Islet precursor cell (in vitro differentiated cells): ENCODE measurements around the gene GFOD1.
"Not testable (repeated sequence)": the region's sequence is repeated elsewhere in the genome, so short reads cannot be mapped to it uniquely, and the experiment has no call there.

Source experiments
- DNase-seq: peaks from one replicate; pipeline ENCODE4 v3.0.0-alpha.2; 2018

GFOD1 gene

DNA sequence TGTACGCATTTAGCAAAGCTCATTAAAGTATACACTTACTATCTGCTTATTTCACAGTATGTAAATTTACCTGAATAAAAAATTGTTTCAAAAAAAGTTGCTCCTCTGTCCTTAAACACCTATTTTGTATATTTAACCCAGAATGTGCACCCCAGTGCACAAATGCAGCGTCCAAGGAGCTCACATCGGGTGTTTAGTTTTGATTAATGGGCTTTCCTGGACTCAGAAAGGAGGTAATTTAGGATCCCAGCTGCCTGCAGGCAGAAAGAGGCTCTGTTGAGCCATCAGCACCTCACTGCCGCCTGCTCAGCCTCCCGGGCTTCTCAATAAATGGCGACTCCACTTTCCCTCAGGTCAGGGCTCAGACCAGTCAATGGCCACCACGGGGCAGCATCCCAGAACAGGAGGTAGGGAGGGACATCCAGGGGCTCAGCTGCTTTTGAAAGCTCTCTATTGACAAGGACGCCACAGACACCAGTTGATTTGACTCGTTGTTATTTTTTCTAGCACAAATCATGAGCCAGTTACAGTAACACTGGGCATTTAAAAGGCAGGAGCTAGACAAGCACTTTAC, 88.9 kb downstream of the GFOD1 start:
- DNase-seq: peak; percentile 83

- DNase-seq: peak; percentile 44
Observed at GRCh38 chr6:13398069-13398381, 89.4 kb downstream of the GFOD1 start.

- peak; percentile 43 for DNase-seq
Observed at GRCh38 chr6:13397359-13398068, 89.9 kb downstream of the GFOD1 start.

GRCh38 chr6:13396241-13396792, 91.1 kb downstream of the GFOD1 start:
- peak; percentile 26 for DNase-seq

GRCh38 chr6:13395272-13396237, 91.8 kb downstream of the GFOD1 start:
- DNase-seq: peak; percentile 64

GRCh38 chr6:13392462-13392861, 94.9 kb downstream of the GFOD1 start:
- DNase-seq: peak; percentile 32

- DNase-seq: no peak
Observed at GRCh38 chr6:13391537-13391936, 95.9 kb downstream of the GFOD1 start.

DNA sequence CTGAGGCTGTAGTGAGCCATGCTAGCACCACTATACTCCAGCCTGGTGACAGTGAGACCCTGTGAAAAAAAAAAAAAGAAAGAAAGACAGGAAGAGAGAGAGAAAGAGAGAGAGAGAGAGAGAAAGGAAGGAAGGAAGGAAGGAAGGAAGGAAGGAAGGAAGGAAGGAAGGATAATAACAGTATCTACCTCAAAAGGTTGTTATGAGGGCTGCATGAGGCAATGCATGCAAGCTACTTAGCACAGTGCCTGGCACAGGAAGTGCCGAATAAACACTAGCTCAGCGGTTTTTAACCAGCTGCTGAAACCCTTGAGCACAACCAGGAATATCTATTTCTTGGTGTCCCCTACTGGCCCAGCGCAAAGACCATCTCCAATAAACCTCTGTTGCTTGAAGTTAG, 96.7 kb downstream of the GFOD1 start:
- DNase-seq: no peak

GRCh38 chr6:13389237-13389636, 98.2 kb downstream of the GFOD1 start:
- not testable (repeated sequence) for DNase-seq

DNA sequence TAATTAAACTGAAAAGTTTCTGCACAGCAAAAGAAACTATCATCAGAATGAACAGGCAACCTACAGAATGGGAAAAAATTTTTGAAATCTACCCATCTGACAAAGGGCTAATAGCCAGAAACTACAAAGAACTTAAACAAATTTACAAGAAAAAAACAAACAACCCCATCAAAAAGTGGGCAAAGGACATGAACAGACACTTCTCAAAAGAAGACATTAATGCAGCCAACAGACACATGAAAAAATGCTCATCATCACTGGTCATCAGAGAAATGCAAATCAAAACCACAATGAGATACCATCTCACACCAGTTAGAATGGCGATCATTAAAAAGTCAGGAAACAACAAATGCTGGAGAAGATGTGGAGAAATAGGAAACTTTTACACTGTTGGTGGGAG, 98.6 kb downstream of the GFOD1 start:
- not testable (repeated sequence) for DNase-seq

DNA sequence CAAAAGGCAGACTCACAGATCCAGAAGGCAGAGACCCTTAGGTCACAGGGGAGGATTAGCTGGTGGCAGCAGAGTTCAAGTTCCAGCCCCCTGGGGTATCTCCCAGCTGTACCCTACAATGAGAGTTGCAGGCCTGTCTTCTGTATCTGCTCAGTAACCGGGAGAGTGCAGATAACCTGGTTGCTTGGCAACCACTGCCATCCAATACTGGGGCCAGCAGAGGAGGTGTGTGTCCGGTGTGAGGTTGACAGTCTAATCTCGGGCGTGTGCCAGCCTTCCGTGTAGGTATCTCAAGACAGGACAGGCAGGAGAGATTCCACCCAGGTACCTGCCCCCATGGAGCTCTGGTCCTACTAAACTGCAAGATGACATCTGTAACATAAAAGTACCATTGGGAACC, 102.4 kb downstream of the GFOD1 start:
- DNase-seq: peak; percentile 16

- peak; percentile 15 for DNase-seq
Observed at GRCh38 chr6:13384506-13384905, 102.9 kb downstream of the GFOD1 start.

GRCh38 chr6:13383328-13384163, 103.9 kb downstream of the GFOD1 start:
- DNase-seq: no peak

DNA sequence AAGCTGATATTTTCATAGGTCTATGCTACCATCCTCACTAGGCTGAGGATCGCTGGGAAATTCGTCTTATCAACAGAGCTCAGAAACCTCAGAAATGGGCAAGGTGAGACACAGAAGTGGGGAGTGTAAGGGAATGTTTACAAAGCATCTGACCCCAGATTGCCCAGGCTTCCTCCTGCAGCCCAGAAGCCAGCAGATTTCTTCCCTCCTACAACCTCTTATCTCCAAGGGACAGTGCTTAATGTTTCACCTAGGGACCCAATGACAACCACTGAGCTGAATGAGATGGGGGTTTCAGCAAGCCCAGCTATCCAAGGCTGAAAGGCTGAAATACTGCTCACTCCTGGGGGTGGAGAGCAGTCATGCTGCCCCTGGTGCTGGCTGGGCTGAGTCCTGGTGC, 106.6 kb downstream of the GFOD1 start:
- DNase-seq: peak; percentile 45

- DNase-seq: peak; percentile 57
Observed at GRCh38 chr6:13378669-13379590, 108.5 kb downstream of the GFOD1 start.

GRCh38 chr6:13377054-13377758, 110.2 kb downstream of the GFOD1 start:
- peak; percentile 14 for DNase-seq

- DNase-seq: no peak
Observed at GRCh38 chr6:13375360-13375878, 112.0 kb downstream of the GFOD1 start.

DNA sequence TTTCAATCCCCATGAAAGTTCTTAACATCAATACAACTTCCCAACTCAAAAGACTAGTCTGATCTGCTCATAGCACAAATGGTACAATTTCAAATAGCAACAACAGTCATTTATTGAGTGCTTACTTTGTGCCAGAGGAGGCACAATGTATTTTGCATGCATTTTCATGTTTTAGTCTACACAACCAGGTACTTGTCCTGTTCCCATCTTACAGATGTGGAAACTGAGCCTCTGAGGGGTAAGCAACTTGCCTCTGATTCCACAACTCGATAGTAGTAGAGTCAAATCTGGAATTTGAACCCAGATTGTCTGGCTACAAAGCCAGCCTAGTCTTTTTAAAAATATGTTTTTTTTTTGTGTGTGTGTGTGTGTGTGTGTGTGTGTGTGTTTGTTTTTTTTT, 113.5 kb downstream of the GFOD1 start:
- DNase-seq: no peak

DNA sequence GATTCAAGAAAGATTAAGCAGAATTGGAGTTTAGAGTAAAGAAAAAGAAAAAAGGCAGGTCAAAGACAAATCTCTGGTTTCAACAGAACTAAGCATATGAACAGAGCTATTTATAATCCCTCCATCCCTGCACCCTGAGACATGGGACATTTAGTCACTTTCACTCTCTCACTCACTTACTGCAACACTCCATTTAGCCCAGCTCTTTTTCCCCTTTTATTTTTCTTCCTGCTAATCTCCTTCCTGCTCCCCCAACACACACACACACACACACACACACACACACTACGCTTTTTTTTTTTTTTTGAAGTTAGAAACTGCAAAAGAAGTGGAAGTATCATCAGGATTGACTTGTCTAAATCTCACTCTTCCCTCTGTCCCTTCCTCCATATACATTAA, 113.9 kb downstream of the GFOD1 start:
- DNase-seq: no peak

DNA sequence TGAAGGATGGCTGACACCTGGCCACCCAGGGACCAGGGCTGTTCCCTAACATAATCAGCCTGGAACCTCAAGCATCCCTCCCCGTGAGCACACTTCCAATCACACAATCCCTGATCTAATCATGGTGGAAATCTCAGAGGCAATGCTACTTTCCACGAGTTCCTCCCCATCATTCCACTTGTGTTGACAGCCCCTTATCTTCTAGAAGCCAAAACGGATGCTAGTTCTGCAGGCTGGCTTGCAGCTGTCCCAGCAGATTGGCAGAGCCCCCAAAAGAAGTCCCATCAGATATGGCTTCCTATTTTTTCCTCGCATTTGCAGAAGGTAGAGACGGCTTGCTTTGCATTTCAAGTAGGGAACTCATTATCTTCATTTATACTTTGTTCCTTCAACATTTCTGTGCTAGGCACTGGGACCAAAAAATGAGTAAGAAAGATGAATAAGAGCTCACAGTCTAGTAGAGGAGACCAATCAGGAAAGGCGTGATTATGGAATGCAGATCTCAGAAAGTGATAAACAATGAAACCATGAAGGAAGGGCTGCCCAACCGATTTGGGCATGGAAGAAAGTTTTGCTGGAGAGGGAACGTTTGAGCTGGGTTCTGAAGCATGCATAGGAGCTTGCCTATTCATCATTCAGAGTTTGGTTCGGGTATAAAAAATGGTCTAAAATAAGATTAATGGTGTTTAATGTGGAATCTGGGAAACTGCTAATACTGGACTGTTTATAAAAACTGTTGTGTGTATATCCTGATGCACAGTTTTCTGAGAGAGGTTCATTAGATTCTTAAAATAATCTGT, 114.5 kb downstream of the GFOD1 start:
- no peak for DNase-seq
